CD4-positive, alpha-beta T cell treated with Interleukin-6 for 4 hours (primary cell): ENCODE data around the gene HIGD1B.
"Not testable (repeated sequence)": the region's sequence is repeated elsewhere in the genome, so short reads cannot be mapped to it uniquely, and the experiment has no call there.

Source experiments
- DNase-seq: peaks from one replicate; pipeline ENCODE4 v3.0.0-alpha.2; 2020; ENCODE audit warnings: mixed read lengths

HIGD1B gene

DNA sequence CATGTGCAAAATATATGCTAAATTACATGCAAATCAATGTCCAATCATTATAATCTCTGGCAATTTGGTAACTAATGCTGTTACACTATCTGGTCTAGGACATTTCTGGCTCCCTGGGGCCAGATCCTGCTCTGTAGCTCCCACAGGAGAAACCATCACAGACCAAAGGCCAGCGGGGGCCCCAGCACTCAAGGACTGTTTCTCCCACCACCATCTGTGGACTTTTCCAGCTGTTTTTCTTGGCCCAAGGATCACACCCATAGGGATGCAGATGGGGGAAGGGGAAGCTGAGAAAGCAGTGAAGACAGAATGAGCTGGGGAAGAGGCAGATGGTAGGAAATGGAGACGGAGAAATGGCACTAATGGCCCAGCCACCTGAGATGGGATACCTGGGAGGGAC, at the start of gene HIGD1B:
TSS of gene HIGD1B (plus strand) at position 298 of the 400 bp plus-strand sequence. CDS start 270 bp downstream, outside the sequence.
- DNase-seq = no peak

DNA sequence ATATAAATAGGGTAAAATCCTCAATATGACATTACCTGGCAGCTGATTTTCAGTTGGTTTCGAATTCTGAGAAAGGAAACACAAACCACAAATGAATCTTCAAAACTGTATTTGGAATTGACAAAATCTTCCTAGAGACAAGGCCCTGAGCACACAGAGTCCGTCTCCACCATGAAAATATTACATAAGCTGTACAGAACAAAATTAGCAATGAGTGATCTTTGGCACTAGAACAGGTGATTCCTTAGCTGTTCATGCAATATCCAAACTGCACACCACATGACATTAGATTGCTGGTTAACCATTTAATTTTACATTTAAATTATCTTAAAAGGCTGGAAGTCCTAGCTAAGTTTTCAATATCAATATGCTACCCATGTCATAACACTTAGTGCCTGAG, 49.3 kb upstream of the HIGD1B start:
- DNase-seq = no peak

DNA sequence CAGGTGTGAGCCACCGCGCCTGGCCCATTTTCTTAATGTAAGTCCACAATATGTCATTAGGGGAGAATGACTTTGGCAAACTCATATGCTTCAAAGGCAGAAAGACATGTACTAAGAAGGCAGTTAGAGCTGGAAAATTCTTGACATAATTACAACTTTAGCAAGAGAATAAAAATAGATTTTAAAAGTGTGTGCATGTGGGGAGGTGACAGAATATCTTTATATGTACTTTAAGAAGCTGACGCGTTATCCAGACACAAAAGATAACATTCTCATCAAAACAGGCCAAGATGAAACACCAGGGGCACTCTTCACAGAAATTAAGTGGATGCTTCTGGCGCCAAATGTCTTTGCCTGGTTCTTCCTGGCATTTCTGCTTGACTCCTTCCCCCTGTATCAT, 45.8 kb upstream of the HIGD1B start:
- DNase-seq = no peak

DNA sequence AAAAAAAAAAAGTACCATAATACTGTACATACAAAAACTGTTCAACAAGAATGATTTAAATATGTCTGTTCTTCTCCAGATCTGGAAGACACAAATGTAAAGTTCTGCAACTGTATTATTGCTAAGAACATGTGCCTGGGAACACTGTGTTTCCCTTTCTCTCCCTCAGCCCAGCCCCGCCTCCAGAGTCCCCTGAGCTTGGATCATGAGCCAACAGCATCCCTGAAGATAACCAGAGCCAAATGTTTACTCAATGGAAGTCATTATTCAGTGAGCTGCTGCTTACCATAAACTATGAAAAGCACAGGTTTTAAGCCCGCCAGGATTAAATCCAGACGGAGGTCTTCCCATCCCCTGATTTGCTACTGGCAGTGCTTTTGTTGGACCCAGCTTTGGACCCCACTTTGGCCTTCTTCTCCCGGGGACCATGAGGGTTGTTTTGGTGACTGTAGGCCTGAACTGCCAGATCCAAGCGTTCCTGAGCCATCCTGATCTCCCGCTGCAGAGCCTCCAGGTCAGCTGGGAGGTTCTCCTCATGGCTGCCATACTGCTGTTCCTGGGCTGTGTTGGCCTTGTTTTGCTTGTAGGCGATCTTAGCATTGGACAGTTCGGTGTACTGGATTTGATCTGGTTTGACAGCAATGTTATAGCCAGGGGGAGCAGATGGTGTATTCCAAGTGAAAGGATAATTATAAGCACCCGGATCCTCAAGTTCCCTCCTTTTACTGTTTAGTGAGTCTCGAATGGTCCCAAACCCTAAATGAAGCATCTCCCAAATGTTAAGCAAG, 43.2 kb upstream of the HIGD1B start:
- no peak for DNase-seq

DNA sequence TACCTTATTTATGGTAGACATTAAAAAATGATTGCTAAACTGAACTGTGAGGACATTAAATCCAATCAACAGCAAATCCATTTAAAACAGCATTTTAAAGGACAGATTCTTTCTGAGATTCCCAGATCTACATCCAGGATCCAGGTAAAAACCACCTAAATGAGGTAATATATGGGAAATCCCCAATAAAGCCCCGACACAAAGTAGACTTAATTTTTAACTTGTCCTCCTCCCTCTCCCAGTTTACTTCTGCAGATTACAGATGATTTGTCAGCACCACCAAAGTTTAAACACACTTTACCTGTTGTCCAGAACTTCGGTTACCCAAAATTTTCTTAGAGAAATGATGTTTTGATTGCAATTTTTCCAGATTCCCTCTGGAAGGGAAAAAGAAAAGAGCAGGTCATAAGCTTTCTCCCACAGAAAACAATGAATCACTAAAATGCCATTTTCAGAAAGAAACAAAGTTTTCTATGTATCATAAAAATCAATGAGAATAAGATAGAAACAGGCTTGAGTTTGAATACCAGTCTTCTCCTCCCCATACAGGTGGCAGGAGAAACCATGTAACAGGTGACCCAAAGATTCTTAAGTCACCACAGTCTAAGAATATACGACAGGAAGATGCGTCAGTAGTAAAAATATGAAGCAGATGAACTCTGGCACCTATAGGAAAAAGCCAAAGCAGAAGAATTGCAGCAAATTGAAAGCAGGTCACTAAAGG, 40.4 kb upstream of the HIGD1B start:
- DNase-seq = no peak

GRCh38 chr17:44807817-44808155, 39.9 kb upstream of the HIGD1B start:
- DNase-seq = no peak

DNA sequence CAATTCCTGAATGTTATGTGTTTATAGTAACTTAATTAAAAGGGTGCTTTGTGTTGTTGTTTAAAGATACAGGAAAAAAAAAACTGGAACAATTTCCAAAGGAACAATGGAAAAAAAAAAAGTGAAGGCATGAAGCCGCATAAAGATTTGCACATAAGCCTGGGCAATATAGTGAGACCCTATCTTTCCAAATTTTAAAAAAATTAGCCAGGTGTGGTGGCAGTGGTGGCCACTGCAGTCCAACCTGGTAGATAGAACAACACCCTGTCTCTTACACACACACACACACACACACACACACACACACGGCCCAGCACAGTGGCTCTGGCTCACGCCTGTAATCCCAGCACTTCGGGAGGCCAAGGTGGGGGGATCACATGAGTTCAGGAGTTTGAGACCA, 39.5 kb upstream of the HIGD1B start:
- no peak for DNase-seq

DNA sequence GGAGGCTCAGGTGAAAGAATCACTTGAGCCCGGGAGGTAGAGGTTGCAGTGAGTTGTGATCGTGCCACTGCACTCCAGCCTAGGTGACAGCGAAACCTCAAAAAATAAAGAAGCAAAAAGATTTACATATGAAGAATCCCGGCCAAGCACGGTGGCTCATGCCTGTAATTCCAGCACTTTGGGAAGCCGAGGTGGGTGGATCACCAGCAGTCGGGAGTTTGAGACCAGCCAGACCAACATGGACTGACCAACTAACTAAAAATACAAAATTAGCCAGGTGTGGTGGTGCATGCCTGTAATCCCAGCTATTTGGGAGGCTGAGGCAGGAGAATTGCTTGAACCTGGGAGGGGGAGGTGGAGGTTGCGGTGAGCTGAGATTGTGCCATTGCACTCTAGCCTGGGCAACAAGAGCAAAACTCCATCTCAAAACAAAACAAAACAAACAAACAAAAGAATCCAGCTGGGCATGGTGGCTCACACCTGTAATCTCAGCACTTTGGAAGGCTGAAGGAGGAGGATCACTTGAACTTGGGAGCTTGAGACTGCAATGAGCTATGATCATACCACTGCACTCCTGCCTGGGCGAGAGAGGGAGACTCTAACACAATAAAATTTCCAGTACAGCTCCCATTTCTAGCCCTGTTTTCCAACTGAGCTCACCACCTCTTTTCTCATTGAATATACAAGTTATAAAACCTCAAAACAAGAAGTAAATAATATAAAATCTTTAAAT, 38.9 kb upstream of the HIGD1B start:
- not testable (repeated sequence) for DNase-seq

GRCh38 chr17:44812263-44812662, 35.4 kb upstream of the HIGD1B start:
- no peak for DNase-seq

DNA sequence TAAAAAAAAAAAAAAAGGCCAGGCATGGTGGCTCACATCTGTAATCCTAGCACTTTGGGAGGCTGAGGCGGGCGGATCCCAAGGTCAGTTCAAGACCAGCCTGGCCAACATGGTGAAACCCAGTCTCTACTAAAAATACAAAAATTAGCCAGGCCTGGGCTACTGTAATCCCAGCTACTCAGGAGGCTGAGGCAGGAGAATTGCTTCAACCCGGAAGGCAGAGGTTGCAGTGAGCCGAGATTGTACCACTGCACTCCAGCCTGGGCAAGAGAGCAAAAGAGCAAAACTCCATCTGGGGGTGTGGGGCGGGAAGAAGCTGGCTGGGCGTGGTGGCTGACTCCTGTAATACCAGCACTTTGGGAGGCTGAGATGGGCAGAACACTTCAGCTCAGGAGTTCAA, 29.2 kb upstream of the HIGD1B start:
- DNase-seq = not testable (repeated sequence)

DNA sequence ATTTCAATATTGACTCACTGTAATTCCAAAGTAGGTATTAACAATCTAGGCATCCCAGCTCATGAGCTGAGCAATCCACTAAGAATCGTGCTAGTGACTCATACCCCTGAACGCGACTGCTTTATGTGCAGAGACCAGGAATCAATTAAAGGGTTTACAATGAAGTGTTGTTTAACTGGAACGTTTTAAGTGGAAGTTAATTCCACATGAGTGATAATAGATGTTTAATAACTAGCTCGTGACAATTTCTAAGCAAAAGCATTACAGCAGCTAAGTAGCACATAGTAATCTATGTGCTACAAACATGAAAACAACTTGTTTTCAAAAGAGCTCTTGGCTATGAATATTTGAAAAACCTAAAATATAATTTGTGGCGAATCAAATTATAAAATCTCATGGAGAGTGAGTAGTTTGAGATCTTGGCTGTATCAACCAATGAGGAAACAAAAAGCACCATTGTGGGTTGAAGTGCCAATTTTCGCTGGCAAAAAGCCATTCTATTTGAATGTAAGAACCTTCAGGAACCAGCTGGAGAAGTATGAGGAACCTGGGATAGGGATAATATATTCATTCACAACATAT, 27.0 kb upstream of the HIGD1B start:
- DNase-seq = no peak

GRCh38 chr17:44825236-44825635, 22.4 kb upstream of the HIGD1B start:
- DNase-seq = not testable (repeated sequence)

DNA sequence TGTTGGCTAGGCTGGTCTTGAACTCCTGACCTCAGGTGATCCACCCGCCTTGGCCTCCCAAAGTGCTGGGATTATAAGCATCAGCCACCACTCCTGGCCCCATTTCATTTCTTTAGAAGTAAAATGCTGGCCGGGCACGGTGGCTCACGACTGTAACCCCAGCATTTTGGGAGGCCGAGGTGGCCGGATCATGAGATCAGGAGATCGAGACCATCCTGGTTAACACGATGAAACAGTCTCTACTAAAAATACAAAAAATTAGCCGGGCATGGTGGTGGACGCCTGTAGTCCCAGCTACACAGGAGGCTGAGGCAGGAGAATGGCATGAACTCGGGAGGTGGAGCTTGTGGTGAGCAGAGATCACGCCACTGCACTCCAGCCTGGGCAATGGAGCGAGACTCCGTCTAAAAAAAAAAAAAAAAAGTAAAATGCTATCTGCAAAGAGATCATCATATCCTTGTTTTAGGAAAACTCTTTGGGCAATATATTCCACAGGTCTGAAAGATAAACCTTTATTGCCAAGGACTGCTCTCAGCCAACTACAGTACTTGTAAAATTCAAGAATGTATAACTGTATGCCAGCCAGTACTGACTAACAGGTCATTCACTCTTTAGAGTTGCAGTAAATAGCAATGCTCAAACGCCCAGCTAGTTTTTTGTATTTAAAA, 21.4 kb upstream of the HIGD1B start:
- DNase-seq = no peak

DNA sequence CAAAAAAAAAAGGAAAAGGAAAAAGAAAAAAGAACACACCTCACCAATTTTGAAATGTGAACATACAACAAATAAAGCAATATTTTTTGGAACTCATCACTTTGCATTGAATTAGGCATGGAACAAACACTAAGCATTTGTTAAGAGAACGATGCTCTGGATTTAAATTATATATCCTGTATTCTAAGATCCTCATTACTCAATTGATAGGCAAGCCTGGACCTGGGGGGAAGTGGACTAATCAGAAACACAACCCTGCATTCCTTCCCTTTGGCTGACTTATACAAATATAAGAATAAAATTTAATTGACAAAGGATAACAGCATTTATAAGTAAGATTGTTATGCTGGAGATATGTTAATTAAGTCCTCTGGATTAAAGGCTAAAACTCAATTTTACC, 19.8 kb upstream of the HIGD1B start:
- no peak for DNase-seq

DNA sequence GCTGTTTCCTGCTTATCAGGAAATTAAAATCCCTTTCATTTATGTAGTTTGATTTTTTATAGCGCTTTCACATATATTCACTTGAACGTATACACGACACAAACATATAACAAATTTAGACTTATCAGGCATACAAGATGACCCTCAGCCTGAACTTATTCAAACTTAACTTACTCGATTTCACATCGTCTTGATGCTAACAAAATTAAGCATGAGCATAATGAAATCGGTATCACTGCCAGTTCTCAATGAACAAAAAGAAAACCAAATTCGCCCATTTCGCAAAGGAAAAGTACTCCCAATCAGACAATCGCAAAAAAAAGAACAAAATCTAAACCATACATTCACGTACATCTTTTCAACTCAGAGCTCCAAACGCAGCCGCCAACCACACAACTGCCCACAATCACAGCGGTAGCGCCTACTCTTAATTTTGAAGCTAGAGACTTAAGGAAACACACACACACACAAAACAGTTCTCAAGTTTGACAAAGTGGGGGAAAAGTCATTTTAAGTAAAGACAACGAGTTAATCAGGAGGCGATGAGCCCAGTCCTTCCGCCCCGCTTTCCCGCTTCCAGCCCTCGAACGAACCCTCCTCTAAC, 18.7 kb upstream of the HIGD1B start:
- no peak for DNase-seq

DNA sequence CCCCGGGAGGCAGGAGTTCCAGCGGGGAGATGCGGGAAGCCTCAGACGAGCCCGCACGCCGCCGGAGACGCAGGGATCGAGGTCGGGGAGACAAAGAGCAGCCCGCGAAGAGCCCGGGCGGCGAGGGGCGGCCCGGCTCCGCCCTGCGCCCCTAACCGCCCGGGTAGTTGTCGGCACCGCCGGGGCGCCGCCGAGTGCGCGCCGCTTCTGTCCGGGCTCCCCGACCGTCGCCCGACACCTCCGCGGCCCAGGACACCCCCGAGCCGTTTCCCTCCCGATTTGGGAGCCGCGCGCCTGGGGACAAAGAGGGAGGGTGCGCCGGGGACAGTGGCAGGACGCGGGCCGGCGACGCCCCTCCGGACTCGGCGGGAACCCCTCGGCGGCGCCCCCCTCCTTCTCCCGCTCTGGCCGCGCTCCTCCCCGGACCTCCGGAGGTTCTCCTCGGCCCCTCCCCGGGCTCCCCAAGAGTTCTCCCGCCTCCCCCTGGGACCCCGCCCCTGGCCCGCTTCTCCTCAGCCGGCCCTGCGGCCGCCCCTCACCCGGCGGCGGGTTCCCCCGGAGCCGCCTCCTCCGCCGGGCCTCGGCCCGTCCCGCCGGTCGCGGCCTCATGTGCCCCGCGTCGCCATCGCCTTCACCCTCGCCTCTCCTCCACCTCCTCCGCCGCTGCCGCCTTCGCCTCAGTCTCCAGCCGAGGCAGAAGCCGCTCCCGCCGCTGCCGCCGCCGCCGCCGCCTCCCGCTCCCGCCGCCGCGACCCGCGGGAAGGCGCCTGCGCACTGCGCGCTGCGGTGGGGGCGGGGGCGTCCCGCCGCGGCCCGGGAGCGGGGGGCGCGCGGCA, 17.9 kb upstream of the HIGD1B start, which contains the start of gene GJC1:
TSS of gene GJC1 (minus strand) at position 765 of the 836 bp plus-strand sequence. CDS start 24,470 bp downstream, outside the sequence.
- DNase-seq = peak; percentile 5

GRCh38 chr17:44830359-44831288, 17.1 kb upstream of the HIGD1B start:
- DNase-seq = peak; percentile 4

- DNase-seq = no peak
Measured at GRCh38 chr17:44831371-44831770, 16.3 kb upstream of the HIGD1B start.

- no peak for DNase-seq
Measured at GRCh38 chr17:44832805-44833204, 14.9 kb upstream of the HIGD1B start.

GRCh38 chr17:44837196-44837595, 10.5 kb upstream of the HIGD1B start:
- DNase-seq = no peak
